ENCODE results near the gene NPHP4.

DNA sequence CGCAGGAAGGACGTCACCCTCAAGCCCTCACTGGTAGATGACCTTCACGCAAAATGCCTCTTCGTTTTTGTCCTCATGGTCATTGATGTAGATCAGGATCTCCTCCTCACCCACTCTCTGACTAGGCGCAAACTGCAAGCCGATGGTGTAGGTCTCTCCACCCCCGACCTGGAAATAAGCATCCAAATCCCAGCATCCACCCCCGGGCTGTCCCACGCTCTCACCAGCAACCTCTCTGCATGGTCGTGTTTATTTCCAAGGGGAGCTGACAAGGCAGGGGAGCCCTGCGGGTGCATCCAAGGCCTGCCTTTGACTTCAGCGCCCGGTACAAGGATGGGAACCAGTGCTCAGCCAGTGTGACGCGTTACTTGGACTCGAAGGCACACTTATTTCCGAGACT lies 129.0 kb downstream of the NPHP4 start:
- TF ChIP-seq, protein P1, sequence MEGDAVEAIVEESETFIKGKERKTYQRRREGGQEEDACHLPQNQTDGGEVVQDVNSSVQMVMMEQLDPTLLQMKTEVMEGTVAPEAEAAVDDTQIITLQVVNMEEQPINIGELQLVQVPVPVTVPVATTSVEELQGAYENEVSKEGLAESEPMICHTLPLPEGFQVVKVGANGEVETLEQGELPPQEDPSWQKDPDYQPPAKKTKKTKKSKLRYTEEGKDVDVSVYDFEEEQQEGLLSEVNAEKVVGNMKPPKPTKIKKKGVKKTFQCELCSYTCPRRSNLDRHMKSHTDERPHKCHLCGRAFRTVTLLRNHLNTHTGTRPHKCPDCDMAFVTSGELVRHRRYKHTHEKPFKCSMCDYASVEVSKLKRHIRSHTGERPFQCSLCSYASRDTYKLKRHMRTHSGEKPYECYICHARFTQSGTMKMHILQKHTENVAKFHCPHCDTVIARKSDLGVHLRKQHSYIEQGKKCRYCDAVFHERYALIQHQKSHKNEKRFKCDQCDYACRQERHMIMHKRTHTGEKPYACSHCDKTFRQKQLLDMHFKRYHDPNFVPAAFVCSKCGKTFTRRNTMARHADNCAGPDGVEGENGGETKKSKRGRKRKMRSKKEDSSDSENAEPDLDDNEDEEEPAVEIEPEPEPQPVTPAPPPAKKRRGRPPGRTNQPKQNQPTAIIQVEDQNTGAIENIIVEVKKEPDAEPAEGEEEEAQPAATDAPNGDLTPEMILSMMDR (IDR thresholded peaks at IDR 0.05; ENCODE audit: extremely low read depth in 1 of 2, insufficient read depth in 1 of 2, low read depth in 1 of 2, low read length in 2 of 2), result no peak
- TF ChIP-seq POLR2A (IDR thresholded peaks at IDR 0.05; ENCODE audit: low read depth, low read length) (no peak), POLR2AphosphoS5 (IDR thresholded peaks at IDR 0.05; ENCODE audit: insufficient read depth, low read depth, low read length) (no peak), EZH2 (IDR thresholded peaks at IDR 0.05; ENCODE audit: borderline replicate concordance, low read depth, low read length, severe bottlenecking) (no peak)
- TF ChIP-seq, protein P2, sequence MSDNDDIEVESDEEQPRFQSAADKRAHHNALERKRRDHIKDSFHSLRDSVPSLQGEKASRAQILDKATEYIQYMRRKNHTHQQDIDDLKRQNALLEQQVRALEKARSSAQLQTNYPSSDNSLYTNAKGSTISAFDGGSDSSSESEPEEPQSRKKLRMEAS (IDR thresholded peaks at IDR 0.05; ENCODE audit: insufficient read depth, insufficient read length), result no peak

Measured in endothelial cell of umbilical vein (primary cell).